Heart left ventricle (tissue), 13 donors: ENCODE data around the gene USP4.

Experiments used
- POLR2A ChIP-seq, 2 donors: fragments of 450-650 bp; IDR thresholded peaks; one replicate each; pipeline ENCODE4 v1.6.1; 2017; ENCODE audit warnings: antibody characterized with exemption in 2 of 2, mild to moderate bottlenecking in 2 of 2, moderate library complexity in 2 of 2
- TF ChIP-seq, protein P1 (sequence below), 12 donors: fragments of 200-600 bp; sonication (generic) in 4 of 12; IDR thresholded peaks; one replicate each; pipeline versions ENCODE4 v1.5.0 to v1.8.0; 2018 to 2022; ENCODE audit warnings: antibody characterized with exemption in 12 of 12, mild to moderate bottlenecking in 5 of 12
- donor health status: ischemic (EF 13 %, LVEDD 7.1; RV severe dilation, severe dysfunction).
- donor health status: DM: no; HTN: yes; CAD: no.
- donor health status: DM: no; HTN: no; CAD: no.
- donor health status: ischemic (EF 25% LVEDD 6.9; RV normal size, moderate dysfunction).
- donor health status: ischemic (EF 25% LVEDD 5.7; RV mildly dilated, moderate dysfunction).
- donor health status: ischemic (EF 35%, LVEDD 5.7; RV mildly dilated, moderate dysfunction).
- donor health status: nonischemic (EF 11% LVEDD 7.7; RV severe dilation, severe dysfunction).
- donor health status: DM: yes; HTN: yes; CAD: no.
- donor health status: PGD.
- donor health status: ischemic (EF 29% LVEDD 5.4; RV normal size, mild dysfunction).
- donor health status: nonischemic (EF 23%, LVEDD 6.1; RV moderate dilation, normal function).

DNA sequence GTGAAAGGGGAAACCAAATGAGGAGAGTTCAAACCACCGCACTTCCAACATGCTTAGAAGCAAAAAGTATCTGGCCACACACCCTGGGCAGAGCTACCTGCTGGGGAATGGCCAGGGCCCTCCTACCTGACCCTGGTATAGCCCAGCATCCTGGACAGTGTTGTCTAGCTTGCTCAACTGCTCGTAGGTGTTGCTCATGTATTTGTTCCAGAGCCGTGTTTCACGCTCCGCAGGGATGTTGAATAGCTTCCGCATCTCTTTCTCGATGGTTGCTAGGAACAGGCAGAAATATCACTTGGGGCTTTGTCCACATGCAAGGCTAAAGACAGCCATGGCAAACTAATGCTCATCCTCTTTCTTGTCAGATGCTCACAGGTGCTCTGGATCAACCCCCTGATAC is 15.1 kb downstream of the USP4 start:
- TF ChIP-seq, protein P1, sequence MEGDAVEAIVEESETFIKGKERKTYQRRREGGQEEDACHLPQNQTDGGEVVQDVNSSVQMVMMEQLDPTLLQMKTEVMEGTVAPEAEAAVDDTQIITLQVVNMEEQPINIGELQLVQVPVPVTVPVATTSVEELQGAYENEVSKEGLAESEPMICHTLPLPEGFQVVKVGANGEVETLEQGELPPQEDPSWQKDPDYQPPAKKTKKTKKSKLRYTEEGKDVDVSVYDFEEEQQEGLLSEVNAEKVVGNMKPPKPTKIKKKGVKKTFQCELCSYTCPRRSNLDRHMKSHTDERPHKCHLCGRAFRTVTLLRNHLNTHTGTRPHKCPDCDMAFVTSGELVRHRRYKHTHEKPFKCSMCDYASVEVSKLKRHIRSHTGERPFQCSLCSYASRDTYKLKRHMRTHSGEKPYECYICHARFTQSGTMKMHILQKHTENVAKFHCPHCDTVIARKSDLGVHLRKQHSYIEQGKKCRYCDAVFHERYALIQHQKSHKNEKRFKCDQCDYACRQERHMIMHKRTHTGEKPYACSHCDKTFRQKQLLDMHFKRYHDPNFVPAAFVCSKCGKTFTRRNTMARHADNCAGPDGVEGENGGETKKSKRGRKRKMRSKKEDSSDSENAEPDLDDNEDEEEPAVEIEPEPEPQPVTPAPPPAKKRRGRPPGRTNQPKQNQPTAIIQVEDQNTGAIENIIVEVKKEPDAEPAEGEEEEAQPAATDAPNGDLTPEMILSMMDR (IDR thresholded peaks at IDR 0.05) = no peak
- no peak for TF ChIP-seq POLR2A (IDR thresholded peaks at IDR 0.05)
